Endothelial cell of umbilical vein (primary cell): ENCODE data around the gene MINDY4. TPM values are rescaled to one million over a fixed set of nuclear protein-coding genes. Genes with fewer than 3 reads are reported as not detected.

Experiments
- BruUV-seq: library from RNA; stranded (reverse); fragments of 400-500 nt; replicated peaks from 2 replicates; lab custom pipeline; 2021; lab: Mats Ljungman, UMichigan
- CTCF ChIA-PET: fragments of 300-600, 350-600 bp; sonication (Branson Sonifier 250); formaldehyde crosslinking; loops from one replicate; lab custom pipeline; 2021; ENCODE audit warnings: antibody characterized with exemption, inconsistent platforms; lab: Charles Lee
- POLR2A ChIA-PET: fragments of 300-600, 350-600 bp; sonication (Branson Sonifier 250); formaldehyde crosslinking; loops from one replicate; lab custom pipeline; 2021; ENCODE audit warnings: antibody characterized with exemption, inconsistent platforms; lab: Charles Lee
- DNase-seq: peaks from one replicate; pipeline ENCODE4 v3.0.0-alpha.2; 2011; ENCODE audit warnings: low read depth, low spot score
- FAIRE-seq: peaks from 2 replicates; lab custom pipeline; 2011; peaks lifted over from hg19 to GRCh38; lab: Jason Lieb, UNC
- H2AFZ ChIP-seq: 2 replicates; pipeline ENCODE4 v1.6.0; 2012; ENCODE audit warnings: low read depth, low read length, control low read depth, inconsistent platforms
- H3K27ac ChIP-seq: 2 replicates; pipeline ENCODE4 v1.5.1; 2011; ENCODE audit warnings: low read depth, mild to moderate bottlenecking, control low read depth, low read length, moderate library complexity; ENCODE audit not compliant: insufficient read depth
- H3K27me3 ChIP-seq, 2 experiments: 2 replicates each; pipeline versions ENCODE4 v1.6.0 to v1.6.1; 2011; ENCODE audit warnings: low read length in 2 of 2, mixed read lengths in 1 of 2; ENCODE audit not compliant: control insufficient read depth in 2 of 2, insufficient read depth in 2 of 2
- H3K36me3 ChIP-seq, 2 experiments: 2 replicates in 1 of 2; 3 replicates in 1 of 2; pipeline ENCODE4 v1.5.1; 2011; ENCODE audit warnings: low read length in 2 of 2, mild to moderate bottlenecking in 1 of 2, moderate library complexity in 1 of 2; ENCODE audit not compliant: control insufficient read depth in 2 of 2, insufficient read depth in 2 of 2; ENCODE audit errors: extremely low read depth in 1 of 2
- H3K4me1 ChIP-seq: 3 replicates; pipeline ENCODE4 v1.5.1; 2011; ENCODE audit warnings: mild to moderate bottlenecking, low read length; ENCODE audit not compliant: control insufficient read depth, insufficient read depth; ENCODE audit errors: extremely low read depth
- H3K4me2 ChIP-seq: 2 replicates; pipeline ENCODE4 v1.6.1; 2011; ENCODE audit warnings: low read length, control low read depth, mixed read lengths; ENCODE audit not compliant: insufficient read depth
- H3K4me3 ChIP-seq, 3 experiments: fragments of 200-600 bp in 1 of 3; sonication (generic), shearing (Covaris generic) in 1 of 3; replicated peaks in 1 of 3; 2 replicates each; pipeline ENCODE4 v1.5.1; 2011 to 2016; ENCODE audit warnings: control low read depth in 3 of 3, low read length in 3 of 3, mild to moderate bottlenecking in 2 of 3, inconsistent platforms in 1 of 3, low read depth in 1 of 3, moderate library complexity in 1 of 3; ENCODE audit not compliant: insufficient read depth in 1 of 3
- H3K79me2 ChIP-seq: 2 replicates; pipeline ENCODE4 v1.6.0; 2012; ENCODE audit warnings: low read length, inconsistent platforms; ENCODE audit not compliant: control insufficient read depth, insufficient read depth
- H3K9ac ChIP-seq: replicated peaks from 2 replicates; pipeline ENCODE3; 2011; ENCODE audit warnings: low read length, control low read depth; ENCODE audit not compliant: insufficient read depth; ENCODE audit errors: extremely low read depth
- H3K9me1 ChIP-seq: replicated peaks from 3 replicates; pipeline ENCODE4 v1.6.0; 2011; ENCODE audit warnings: mild to moderate bottlenecking, low read length; ENCODE audit not compliant: control insufficient read depth, insufficient read depth; ENCODE audit errors: extremely low read depth
- H3K9me3 ChIP-seq: replicated peaks from 2 replicates; pipeline ENCODE4 v1.5.1; 2012; ENCODE audit warnings: low read length, inconsistent platforms; ENCODE audit not compliant: control insufficient read depth, insufficient read depth
- H4K20me1 ChIP-seq: replicated peaks from 2 replicates; pipeline ENCODE3; 2011; ENCODE audit warnings: mild to moderate bottlenecking, low read length; ENCODE audit not compliant: control insufficient read depth, insufficient read depth; ENCODE audit errors: extremely low read depth
- EZH2 ChIP-seq: IDR thresholded peaks from 2 replicates; pipeline ENCODE4 v1.6.1; 2012; ENCODE audit warnings: borderline replicate concordance, low read depth, mild to moderate bottlenecking, moderate library complexity, low read length, inconsistent platforms; ENCODE audit not compliant: severe bottlenecking
- FOS ChIP-seq: IDR thresholded peaks from 2 replicates; pipeline ENCODE4 v1.6.1; 2011; ENCODE audit warnings: mild to moderate bottlenecking, low read length, moderate library complexity, borderline replicate concordance; ENCODE audit not compliant: insufficient read depth
- GATA2 ChIP-seq: IDR thresholded peaks from 2 replicates; pipeline ENCODE4 v1.7.0; 2011; ENCODE audit warnings: low read depth, mild to moderate bottlenecking, moderate library complexity, mixed read lengths, low read length; ENCODE audit not compliant: insufficient read length, insufficient read depth
- JUN ChIP-seq: IDR thresholded peaks from 2 replicates; pipeline ENCODE4 v1.6.1; 2011; ENCODE audit warnings: borderline replicate concordance, low read depth; ENCODE audit not compliant: insufficient read length, insufficient read depth
- MAX ChIP-seq: IDR thresholded peaks from 2 replicates; pipeline ENCODE4 v1.6.1; 2011; ENCODE audit not compliant: insufficient read depth, insufficient read length
- MYC ChIP-seq: IDR thresholded peaks from one replicate; pipeline ENCODE4 v1.6.1; 2011; ENCODE audit warnings: mild to moderate bottlenecking, low read depth, low read length
- POLR2A ChIP-seq: IDR thresholded peaks from 2 replicates; pipeline ENCODE4 v1.6.1; 2012; ENCODE audit warnings: low read depth, mild to moderate bottlenecking, control low read depth, low read length
- POLR2AphosphoS5 ChIP-seq: IDR thresholded peaks from 2 replicates; pipeline ENCODE4 v1.6.1; 2012; ENCODE audit warnings: low read depth, mild to moderate bottlenecking, control low read depth, low read length, moderate library complexity; ENCODE audit not compliant: insufficient read depth
- dilution Hi-C: fragments of 300-500 bp; cut with MboI; formaldehyde crosslinking; loops from one replicate; pipeline ENCODE4 v1.15.0; 2019; ENCODE audit warnings: low sequenced_read_pairs; ENCODE audit not compliant: extremely low pct_ligation_motif_present
- intact Hi-C: fragments of 100-400 bp; cut with micrococcal nuclease; formaldehyde crosslinking; loops from one replicate; pipeline ENCODE4 v1.10.0; 2022
- polyA plus RNA-seq, 4 experiments: library from polyadenylated mRNA; depleted of rRNA in 3 of 4; stranded (reverse) in 3 of 4; unstranded in 1 of 4; fragments of >200 nt; gene quantifications; 2 replicates each; pipeline versions ENCODE4 v1.2.1 to v1.2.3, GENCODE V29; 2011 to 2012; ENCODE audit warnings: missing spikeins in 1 of 4
- total RNA-seq: library from RNA; stranded (reverse); gene quantifications from 2 replicates; pipeline ENCODE4 v1.2.3, GENCODE V29; 2021
- TF ChIP-seq, protein P1 (sequence below), 2 donors: IDR thresholded peaks; 1 replicate in 1 of 2; 2 replicates in 1 of 2; pipeline ENCODE4 v1.5.1; 2011; ENCODE audit warnings: low read length in 2 of 2, mild to moderate bottlenecking in 2 of 2, moderate library complexity in 2 of 2, control low read depth in 1 of 2, inconsistent platforms in 1 of 2, low read depth in 1 of 2; ENCODE audit not compliant: insufficient read depth in 1 of 2; ENCODE audit errors: extremely low read depth in 1 of 2

MINDY4 gene
- total and polyA plus RNA-seq, 2 donors (not counting 3 experiments of a cell fraction or from before 2014, with no cell fraction given), result 2.2 to 4.7 TPM

GRCh38 chr7:30851651-30852307 is 80.6 kb downstream of the MINDY4 start:
- no peak overlapping the region for H2AFZ ChIP-seq
- DNase-seq, result peak; percentile 29
- H3K9me1 ChIP-seq, result no peaks in the 10 kb centered on the region
- H3K27me3 ChIP-seq, result no peaks in the 10 kb centered on the region
- H4K20me1 ChIP-seq, result no peaks in the 10 kb centered on the region
- dilution Hi-C loops (no loop called here), intact Hi-C loops (no loop called here)
- no peaks in the 10 kb centered on the region for H3K79me2 ChIP-seq
- H3K4me2 ChIP-seq, result no peak overlapping the region
- TF ChIP-seq EZH2 (no peak), JUN (no peak), POLR2A (no peak), MAX (no peak), GATA2 (no peak), FOS (no peak), POLR2AphosphoS5 (no peak), MYC (no peak)
- TF ChIP-seq, protein P1, sequence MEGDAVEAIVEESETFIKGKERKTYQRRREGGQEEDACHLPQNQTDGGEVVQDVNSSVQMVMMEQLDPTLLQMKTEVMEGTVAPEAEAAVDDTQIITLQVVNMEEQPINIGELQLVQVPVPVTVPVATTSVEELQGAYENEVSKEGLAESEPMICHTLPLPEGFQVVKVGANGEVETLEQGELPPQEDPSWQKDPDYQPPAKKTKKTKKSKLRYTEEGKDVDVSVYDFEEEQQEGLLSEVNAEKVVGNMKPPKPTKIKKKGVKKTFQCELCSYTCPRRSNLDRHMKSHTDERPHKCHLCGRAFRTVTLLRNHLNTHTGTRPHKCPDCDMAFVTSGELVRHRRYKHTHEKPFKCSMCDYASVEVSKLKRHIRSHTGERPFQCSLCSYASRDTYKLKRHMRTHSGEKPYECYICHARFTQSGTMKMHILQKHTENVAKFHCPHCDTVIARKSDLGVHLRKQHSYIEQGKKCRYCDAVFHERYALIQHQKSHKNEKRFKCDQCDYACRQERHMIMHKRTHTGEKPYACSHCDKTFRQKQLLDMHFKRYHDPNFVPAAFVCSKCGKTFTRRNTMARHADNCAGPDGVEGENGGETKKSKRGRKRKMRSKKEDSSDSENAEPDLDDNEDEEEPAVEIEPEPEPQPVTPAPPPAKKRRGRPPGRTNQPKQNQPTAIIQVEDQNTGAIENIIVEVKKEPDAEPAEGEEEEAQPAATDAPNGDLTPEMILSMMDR (IDR thresholded peaks at IDR 0.05; ENCODE audit: extremely low read depth in 1 of 2, insufficient read depth in 1 of 2, low read depth in 1 of 2, low read length in 2 of 2), result no peak
- no peak overlapping the region for H3K4me3 ChIP-seq
- no peak overlapping the region for H3K27ac ChIP-seq
- CTCF ChIA-PET, result interaction anchor here (0.6 to 1.5 kb wide), 6 partner anchors 12 to 271 kb away, joined by 3 to 4 read pairs (median 3); partner anchors contain the start of gene AQP1
- no peak overlapping the region for H3K9ac ChIP-seq
- no TSS peak for BruUV-seq
- POLR2A ChIA-PET, result interaction anchor here (0.7 kb wide), 1 partner anchor 22 kb away, joined by 3 read pairs; no protein-coding TSS in a partner anchor
- FAIRE-seq, result peak; percentile 57
- H3K9me3 ChIP-seq, result no peaks in the 10 kb centered on the region
- H3K4me1 ChIP-seq, result peaks cover 29% of the 10 kb centered on the region
- no peaks in the 10 kb centered on the region for H3K36me3 ChIP-seq
